Left colon (tissue), 2 donors: ENCODE data around the gene CCL7. TPM values are rescaled to one million over a fixed set of nuclear protein-coding genes. Genes with fewer than 3 reads are reported as not detected.
A peak's percentile ranks its signal among the peaks of the same experiment; 100 is the strongest.
"Not testable (repeated sequence)": the region's sequence is repeated elsewhere in the genome, so short reads cannot be mapped to it uniquely, and the experiment has no call there.

Source experiments
- ATAC-seq: fragments of 200-7000 bp; cut with Tn5 transposase; one replicate; pipeline ENCODE4 v1.9.1; 2020; ENCODE audit warnings: mild to moderate bottlenecking, moderate library complexity
- DNase-seq, 2 donors: peaks; one replicate each; pipeline ENCODE4 v3.0.0-alpha.2; 2020
- intact Hi-C, 2 donors: fragments of 100-400 bp; cut with DNase I in 1 of 2; cut with micrococcal nuclease in 1 of 2; formaldehyde crosslinking; loops; one replicate each; pipeline versions ENCODE4 v1.11.2 to v1.14.0; 2022; cut with DNase I, micrococcal nuclease
- long read RNA-seq: library from polyadenylated mRNA; unstranded; transcript quantifications from one replicate; pipeline ENCODE4 v2.0.0, GENCODE V29; 2021
- total RNA-seq, 2 donors: library from RNA; stranded (reverse); fragmentation: NEBNext Ultra II Directional; extraction: Animal tissue kit (Norgen Biotek cat#: 25700); gene quantifications; one replicate each; pipeline ENCODE4 v1.2.1, GENCODE V29; 2021
- donor health status: DM: no; HTN: no; CAD: no.
- donor health status: DM: yes; HTN: yes; CAD: no.

Gene CCL7
- not detected for total RNA-seq
- long read RNA-seq: 0 reads

DNA sequence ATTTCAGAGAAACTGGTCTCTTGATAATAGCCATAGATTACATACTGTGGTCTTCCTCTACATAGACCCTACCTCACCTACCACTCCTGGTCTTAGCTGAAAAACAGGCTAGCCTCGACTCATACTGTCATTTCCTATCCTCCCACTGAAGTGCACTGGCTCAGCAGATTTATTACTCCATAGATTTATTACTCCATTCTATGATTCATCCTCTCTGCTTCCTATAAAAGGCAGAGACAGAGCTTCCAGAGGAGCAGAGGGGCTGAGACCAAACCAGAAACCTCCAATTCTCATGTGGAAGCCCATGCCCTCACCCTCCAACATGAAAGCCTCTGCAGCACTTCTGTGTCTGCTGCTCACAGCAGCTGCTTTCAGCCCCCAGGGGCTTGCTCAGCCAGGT, at the start of gene CCL7:
Gene CCL7, plus strand, starts transcription at position 253 of the 400 bp plus-strand sequence. Its CDS starts 70 bp downstream, at position 323.
- intact Hi-C loops: no loop called here
- no peak for ATAC-seq

DNA sequence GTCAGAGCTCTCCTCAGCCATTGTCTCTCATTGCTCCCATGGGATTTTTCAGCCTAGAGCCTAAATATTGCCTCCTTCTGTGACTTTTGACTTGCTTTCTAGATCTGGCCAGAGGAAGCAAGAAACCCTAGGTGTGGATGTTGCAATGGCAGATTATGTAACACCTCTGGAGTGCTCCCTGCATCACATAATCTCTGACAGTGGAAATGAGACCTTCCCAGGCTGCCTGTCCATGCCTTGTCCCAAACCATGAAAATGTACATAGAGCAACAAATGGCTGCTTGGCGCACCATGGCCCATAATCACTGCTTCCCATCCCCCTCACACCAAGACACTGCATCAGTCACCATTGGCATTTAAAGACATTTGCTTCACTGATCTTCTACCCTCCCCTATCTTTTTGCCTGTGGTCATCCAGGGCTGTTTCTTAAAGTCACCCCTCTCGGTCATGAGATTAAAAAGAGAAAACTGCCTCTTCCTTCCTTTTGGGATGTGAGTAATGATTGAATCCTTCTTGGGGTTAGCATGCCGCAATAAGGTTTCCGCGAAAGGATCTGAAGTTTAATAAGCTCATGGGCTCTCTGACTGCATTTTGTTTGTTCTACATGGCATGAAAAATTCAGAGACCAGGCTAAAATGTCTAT, 49.1 kb upstream of the CCL7 start:
- no peak for ATAC-seq
- intact Hi-C loops: no loop called here

More for the DNA sequence above, at the start of gene CCL7:
- no peak for DNase-seq

DNA sequence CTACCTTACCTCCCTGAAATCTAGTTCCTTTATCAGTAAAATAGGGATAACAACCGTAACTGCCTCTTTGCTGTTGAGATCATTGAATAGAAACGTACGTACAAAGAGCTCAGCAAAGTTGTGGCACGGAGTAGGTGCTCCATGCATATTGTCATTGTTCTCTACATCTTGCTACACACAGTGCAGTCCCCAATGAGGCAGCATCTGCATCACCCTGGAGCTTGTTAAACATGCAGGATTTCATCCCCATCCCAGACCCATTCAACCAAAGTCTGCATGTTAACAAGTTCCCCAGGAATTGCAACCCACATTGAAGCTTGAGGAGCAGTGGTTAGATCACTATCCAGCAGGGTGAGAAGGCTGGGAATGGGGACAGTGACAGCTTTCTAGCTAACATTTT, 48.6 kb upstream of the CCL7 start:
- DNase-seq: no peak
- no peak for ATAC-seq
- intact Hi-C loops: no loop called here

More for the DNA sequence above, 49.1 kb upstream of the CCL7 start:
- DNase-seq: no peak

DNA sequence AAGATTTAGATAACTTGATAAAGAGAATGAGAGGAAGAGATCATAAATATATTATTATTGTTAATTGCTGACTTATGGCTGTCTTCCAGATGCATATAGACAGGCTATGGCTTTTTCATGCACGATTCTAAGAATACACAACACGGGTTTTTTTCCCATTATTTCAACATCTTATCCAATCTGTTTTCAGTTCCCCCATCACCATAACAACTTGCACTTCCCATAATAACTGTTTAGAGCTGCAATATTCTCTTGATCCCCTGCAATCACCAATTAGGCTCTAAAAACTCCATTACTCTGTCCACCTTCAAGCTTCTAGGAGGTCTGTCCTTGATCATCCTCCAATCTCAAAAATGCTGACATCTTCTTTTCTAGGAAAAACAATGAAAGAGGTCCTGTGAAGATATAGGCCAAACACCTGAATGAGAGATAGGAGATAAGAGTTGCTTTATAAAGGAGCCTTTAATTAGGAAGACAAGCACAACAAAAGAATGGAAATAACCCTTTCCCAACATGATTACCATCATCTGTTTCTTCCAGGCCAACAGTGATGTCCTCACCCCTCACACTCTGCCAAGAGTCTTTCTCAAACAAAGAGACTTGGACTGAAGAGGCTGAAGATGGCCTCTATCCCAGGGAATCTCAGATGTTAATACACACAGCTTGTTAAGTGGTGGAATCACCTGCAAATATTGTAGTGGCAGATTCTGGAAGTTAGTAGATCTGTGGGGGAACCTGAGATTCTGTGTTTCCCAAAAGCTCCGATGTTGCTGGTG, 47.1 kb upstream of the CCL7 start:
- no peak for ATAC-seq
- no peak for DNase-seq
- intact Hi-C loops: no loop called here

DNA sequence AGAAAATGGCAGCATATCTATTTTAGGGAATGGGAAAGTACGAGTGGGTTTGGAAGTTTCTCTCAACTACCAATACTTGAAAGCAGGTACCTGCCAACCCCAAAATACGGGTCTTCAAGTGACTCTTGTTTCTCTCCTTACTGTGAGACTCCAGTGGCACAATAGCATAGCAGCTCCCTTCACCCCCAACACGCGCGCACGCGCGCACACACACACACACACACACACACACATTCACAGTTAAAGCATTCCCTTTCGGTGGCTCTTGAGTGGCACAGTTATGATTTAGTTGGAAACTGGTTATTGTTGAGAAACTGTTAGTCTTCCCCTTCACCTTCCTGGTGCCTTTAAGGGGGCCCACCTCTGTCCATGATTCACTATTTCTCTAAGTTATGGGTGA, 45.0 kb upstream of the CCL7 start:
- DNase-seq: no peak

DNA sequence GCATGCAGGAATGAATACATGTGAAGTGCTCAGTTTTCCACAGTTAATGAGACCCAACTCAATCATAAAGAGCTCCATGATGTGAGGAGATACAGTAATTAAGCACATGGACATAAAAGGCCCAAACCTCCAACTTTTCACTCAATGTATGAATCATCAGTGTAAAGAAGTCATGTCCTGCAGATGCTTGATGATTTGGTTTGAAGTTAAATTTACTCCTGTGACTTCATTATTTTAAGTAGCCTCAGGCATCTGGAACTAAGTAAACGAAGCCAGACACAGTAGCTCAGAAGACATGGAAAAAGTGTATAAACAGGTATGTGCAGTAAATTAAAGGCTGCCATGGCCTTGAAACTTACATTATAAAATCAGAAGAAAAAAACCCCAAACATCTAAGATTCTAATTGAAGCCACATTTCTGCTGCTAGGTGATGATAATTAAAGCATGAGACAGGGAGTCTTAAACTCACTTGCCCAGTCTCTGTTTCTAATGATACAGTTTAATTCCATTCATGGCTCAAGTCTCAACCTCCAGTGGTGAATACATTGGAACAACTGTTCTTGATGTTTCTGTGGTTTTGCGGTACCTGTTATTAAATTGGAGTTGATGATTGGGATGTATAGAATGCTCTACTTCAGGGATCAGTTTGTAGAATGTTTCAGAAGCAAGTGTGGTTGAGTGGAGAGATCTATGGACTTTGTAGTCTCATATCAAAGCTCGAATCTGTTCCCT, 43.8 kb upstream of the CCL7 start:
- intact Hi-C loops: no loop called here
- ATAC-seq (no peak), DNase-seq (no peak)

More for the DNA sequence above, 45.0 kb upstream of the CCL7 start:
- ATAC-seq: no peak
- intact Hi-C loops: no loop called here

DNA sequence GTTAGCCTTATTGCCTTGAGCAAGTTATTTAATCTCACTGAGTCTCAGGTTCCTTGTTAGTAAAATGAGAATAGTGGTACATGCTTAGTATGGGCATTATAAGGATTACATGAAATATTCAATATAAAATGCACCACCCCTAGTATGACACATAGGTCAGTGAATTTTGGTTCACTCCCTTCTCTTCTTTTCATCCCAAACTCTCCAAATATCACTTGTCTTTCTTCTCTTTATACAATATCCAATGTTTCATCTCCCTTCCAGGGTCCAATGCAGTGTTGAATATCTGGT, 43.3 kb upstream of the CCL7 start:
- intact Hi-C loops: no loop called here
- no peak for ATAC-seq

DNA sequence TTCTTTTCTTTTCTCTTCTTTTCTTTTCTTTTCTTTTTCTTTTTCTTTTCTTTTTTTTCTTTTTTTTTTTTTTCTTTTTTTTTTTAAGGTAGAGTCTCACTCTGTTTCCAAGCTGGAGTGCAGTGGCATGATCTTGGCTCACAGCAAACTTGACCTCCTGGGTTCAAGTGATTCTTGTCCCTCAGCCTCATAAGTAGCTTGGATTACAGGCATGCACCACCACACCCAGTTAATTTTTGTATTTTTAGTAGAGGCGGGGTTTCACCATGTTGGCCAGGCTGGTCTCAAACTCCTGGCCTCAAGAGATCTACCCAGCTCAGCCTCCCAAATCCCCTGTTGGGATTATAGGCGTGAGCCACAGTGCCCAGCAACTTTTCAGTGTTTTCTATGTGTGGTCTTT, 42.7 kb upstream of the CCL7 start:
- ATAC-seq, intact Hi-C loops, DNase-seq: not testable (repeated sequence)

More for the DNA sequence above, 43.3 kb upstream of the CCL7 start:
- DNase-seq: no peak

DNA sequence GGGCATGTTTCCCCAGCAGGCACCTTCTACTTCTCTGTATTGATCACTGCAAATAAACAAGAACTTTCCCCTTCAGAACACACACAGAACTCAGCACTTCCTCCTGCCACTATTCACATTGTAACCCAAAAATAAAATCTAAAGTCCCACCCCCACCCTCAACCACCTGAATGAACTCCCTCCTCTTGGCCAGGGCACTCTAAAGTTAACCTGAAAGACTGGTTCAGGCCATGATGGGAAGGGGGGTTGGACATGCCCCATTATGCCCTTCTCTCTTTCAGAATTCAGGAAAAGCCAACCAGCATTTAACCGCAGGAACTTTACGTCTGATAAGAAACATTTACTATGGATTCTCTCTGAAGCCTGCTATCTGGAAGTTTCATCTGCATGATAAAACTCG, 42.3 kb upstream of the CCL7 start:
- ATAC-seq (no peak), DNase-seq (no peak)
- intact Hi-C loops: no loop called here

DNA sequence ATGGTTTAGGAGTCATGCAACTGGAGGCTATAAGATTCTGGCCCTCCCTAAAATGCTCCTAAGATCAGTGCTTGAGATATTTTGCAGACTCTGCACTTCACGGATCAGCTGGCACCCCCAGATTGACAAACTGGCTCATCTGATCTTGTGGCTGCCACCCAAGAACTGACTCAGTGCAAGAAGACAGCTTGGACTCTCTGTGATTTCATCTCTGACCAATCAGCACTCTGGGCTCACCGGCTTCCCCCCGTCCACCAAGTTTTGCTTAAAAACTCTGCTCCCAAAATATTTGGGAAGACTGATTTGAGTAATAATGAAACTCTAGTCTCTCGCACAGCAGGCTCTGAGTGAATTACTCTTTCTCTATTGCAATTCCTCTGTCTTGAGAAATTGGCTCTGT, 41.2 kb upstream of the CCL7 start:
- DNase-seq: no peak
- no peak for ATAC-seq
- intact Hi-C loops: no loop called here

DNA sequence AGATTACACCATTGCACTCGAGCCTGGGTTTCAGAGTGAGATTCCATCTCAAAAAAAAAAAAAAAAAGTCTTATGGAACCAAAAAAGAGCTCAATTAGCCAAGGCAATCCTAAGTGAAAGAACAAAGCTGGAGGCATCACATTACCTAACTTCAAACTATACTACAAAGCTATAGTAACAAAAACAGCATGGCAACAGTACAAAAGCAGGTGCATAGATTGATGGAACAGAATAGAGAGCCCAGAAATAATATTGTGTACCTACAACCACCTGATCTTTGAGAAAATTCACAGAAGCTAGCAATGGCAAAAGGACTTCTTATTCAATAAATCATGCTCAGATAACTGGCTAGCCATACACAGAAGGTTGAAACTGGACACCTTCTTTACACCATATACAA, 39.7 kb upstream of the CCL7 start:
- DNase-seq (no peak), ATAC-seq (no peak)
- intact Hi-C loops: no loop called here

DNA sequence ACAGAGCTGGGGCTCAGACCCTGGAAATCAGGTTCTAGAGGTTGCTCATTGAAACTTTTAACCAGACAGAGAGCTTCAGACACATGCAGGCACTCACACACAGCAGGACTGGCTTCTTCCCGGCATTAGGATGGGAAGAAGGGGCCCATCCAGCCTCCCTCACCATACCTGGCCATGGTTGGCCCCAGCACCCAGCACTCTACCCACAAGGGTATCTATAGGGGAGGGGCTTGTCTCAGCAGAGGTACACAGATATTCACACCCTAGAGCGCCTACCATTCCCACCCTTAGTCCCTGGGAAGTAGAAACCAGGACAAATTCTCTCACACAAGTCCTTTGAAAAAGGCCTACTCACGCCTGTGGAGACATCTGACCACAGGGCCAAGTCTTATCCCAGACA, 35.4 kb upstream of the CCL7 start:
- ATAC-seq (no peak), DNase-seq (no peak)
- intact Hi-C loops: no loop called here

DNA sequence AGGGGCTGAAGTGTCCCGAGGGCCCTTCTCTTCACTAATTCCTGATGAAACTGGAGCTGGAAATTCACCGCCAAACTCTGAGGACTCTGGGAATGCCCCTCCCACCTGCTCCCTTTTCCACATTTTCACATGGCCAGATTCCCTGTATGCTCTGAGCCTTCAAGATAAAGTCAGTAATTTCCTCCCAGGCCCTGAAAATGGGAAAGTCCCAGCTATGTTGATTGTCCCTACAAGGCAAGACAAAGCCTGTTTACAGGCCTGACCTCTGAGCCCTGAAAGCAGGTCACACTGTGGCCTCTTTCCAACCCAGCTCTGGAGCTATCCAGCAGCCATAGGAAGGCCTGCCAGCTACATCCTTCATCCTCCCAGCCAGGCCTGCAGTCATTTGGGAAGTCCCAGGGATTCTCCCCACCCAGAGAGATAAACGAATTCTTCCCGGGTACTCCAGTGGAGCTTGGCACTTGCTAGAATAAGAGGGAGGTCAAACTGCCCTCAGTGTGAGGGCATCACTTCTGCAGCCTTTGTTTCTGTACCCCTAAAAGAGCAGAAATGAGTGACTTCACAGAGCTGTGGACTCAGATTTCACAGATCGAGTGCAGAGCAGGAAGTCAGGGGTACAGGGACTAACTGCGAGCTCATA, 34.5 kb upstream of the CCL7 start:
- DNase-seq (peak in 1 of 2 donors; percentile 49), ATAC-seq (peak; percentile 51)
- intact Hi-C loops: no loop called here

DNA sequence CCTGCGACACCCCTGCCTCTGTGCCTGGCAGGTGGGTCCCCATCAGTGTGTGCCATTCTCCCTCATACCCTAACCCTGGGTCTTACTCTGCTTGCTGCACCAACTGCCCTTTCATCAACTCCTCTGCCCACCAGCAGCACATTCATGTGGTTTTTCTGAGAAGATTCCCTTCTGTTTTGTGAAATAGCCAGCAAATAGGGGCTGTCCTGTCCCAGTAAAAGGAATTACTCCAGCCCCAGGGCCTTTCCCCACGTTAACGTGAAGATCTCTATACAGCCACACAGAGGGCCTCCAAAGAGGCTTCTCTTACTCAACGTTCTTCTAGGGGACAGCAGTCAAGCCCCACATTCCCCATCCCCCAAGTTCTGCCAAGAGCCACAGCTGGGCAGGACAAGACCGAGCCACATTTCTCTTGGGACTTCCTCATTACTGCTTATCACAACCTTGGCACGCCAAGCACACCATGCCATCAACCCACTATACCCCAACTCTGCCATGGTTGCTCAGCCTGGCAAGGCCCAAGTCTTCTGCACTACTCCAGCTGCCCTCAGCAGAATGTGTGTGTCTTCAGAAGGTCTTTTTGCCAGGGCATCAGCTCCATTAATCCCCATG, 33.6 kb upstream of the CCL7 start:
- intact Hi-C loops: no loop called here
- DNase-seq (no peak), ATAC-seq (no peak)

DNA sequence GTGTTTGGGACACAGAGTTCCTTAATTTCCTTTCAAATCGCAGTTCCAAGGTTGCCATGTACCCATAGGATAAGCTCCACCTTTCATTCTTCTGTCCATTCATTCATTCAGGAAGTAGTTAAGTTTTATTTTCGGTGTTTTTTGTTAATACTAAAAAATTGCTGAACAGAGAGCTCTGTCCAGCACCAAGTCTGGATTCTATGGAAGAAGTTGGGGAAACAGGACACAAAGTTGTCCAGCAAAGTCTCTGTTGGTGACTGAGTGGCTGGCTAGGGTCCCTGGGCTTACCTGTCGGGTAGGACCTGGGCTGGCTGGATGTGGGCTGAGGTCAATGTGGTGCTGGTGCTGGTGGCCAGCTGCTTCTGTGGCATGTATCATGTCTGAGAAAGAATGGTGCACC, 32.6 kb upstream of the CCL7 start:
- intact Hi-C loops: no loop called here
- ATAC-seq (no peak), DNase-seq (no peak)

DNA sequence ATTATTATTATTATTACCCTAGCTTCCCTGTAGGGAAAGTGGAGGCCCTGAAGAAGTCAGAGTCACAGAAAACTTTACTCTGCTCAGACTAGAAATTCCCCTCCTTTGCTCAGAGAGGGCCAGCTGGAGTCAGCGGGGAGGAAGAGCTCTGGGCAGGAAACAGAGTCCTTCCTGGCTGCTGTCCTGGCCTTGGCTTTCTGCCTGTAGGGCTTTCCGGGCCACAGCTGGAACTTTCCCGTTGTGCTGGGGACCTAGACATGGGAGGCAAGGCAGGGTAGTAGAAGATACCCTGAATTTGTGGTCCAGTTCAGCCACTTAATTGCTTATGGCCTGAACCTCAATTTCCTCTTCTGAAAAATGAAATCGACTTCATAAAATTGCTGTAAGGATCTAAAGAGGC, 29.0 kb upstream of the CCL7 start:
- intact Hi-C loops: no loop called here
- ATAC-seq (no peak), DNase-seq (peak in 1 of 2 donors; percentile 23)

DNA sequence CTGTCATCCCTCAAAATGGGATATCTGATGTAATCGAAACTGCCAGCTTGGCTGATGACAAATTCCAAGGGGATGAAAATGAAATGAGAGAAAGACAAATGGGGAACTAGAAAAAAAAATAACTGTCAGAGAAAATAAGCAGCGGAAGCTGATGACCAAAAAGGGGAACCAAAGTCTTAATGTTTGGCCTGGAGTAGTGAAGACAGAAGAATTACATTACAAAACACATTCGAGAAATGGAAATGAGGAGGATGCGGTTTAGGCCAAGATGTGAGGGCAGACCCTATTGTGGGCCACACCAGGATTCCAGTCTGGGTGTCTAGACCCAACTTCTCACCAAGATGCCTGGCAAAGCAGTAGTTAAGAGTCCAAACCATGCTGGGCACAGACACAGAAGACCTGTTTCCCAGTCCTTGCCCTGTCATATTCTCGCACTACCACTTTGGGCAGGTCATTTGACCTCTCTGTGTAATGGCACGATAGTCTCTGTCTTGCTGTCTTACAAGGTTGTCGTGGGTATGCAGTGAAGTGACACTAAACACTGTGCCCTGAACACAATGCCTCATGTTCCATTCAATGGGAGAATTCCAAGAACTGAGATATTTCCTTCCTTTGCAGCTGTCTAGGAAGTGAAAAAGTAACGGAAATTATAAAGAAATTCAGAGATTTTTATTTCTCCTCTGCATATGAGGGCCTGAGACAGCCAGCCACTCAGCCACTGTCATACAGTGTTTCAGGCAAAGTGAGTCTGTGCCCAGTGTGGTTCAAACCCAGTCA, 27.2 kb upstream of the CCL7 start:
- no peak for DNase-seq
- intact Hi-C loops: no loop called here
- ATAC-seq: no peak
